Endothelial cell of umbilical vein (primary cell): Measurements from ENCODE around the gene ABCC1.

Experiments
- CTCF ChIP-seq, 2 donors: IDR thresholded peaks; 1 replicate in 1 of 2; 2 replicates in 1 of 2; pipeline ENCODE4 v1.5.1; 2011; ENCODE audit warnings: low read length in 2 of 2, mild to moderate bottlenecking in 2 of 2, moderate library complexity in 2 of 2, control low read depth in 1 of 2, inconsistent platforms in 1 of 2, low read depth in 1 of 2; ENCODE audit not compliant: insufficient read depth in 1 of 2; ENCODE audit errors: extremely low read depth in 1 of 2
- EZH2 ChIP-seq: IDR thresholded peaks from 2 replicates; pipeline ENCODE4 v1.6.1; 2012; ENCODE audit warnings: borderline replicate concordance, low read depth, mild to moderate bottlenecking, moderate library complexity, low read length, inconsistent platforms; ENCODE audit not compliant: severe bottlenecking
- FOS ChIP-seq: IDR thresholded peaks from 2 replicates; pipeline ENCODE4 v1.6.1; 2011; ENCODE audit warnings: mild to moderate bottlenecking, low read length, moderate library complexity, borderline replicate concordance; ENCODE audit not compliant: insufficient read depth
- GATA2 ChIP-seq: IDR thresholded peaks from 2 replicates; pipeline ENCODE4 v1.7.0; 2011; ENCODE audit warnings: low read depth, mild to moderate bottlenecking, moderate library complexity, mixed read lengths, low read length; ENCODE audit not compliant: insufficient read length, insufficient read depth
- JUN ChIP-seq: IDR thresholded peaks from 2 replicates; pipeline ENCODE4 v1.6.1; 2011; ENCODE audit warnings: borderline replicate concordance, low read depth; ENCODE audit not compliant: insufficient read length, insufficient read depth
- MAX ChIP-seq: IDR thresholded peaks from 2 replicates; pipeline ENCODE4 v1.6.1; 2011; ENCODE audit not compliant: insufficient read depth, insufficient read length
- MYC ChIP-seq: IDR thresholded peaks from one replicate; pipeline ENCODE4 v1.6.1; 2011; ENCODE audit warnings: mild to moderate bottlenecking, low read depth, low read length
- POLR2A ChIP-seq: IDR thresholded peaks from 2 replicates; pipeline ENCODE4 v1.6.1; 2012; ENCODE audit warnings: low read depth, mild to moderate bottlenecking, control low read depth, low read length
- POLR2AphosphoS5 ChIP-seq: IDR thresholded peaks from 2 replicates; pipeline ENCODE4 v1.6.1; 2012; ENCODE audit warnings: low read depth, mild to moderate bottlenecking, control low read depth, low read length, moderate library complexity; ENCODE audit not compliant: insufficient read depth

GRCh38 chr16:15950161-15950854 is 892 bp downstream of the ABCC1 start:
- TF ChIP-seq GATA2 (no peak), CTCF (IDR thresholded peaks at IDR 0.05; ENCODE audit: extremely low read depth in 1 of 2, insufficient read depth in 1 of 2, low read depth in 1 of 2, low read length in 2 of 2) (no peak), EZH2 (no peak), JUN (no peak), MAX (no peak), POLR2AphosphoS5 (no peak), POLR2A (peak; percentile 27), MYC (no peak), FOS (no peak)
